A673 (cell line): ENCODE data around the gene DUS1L.

Experiments used
- CTCF ChIP-seq: fragments of 300-800, 200-600 bp; sonication (generic); conservative IDR thresholded peaks from 2 replicates; pipeline ENCODE4 v1.5.1; 2017; ENCODE audit warnings: low read depth, mild to moderate bottlenecking, antibody characterized with exemption, low read length, moderate library complexity, mixed read lengths
- EZH2 ChIP-seq: fragments of 200-600 bp; sonication (generic); IDR thresholded peaks from 2 replicates; pipeline ENCODE4 v1.6.1; 2017; ENCODE audit warnings: borderline replicate concordance, low read depth, mild to moderate bottlenecking, mixed read lengths, antibody characterized with exemption, low read length; ENCODE audit not compliant: poor library complexity, severe bottlenecking

GRCh38 chr17:82113422-82113821, 47.8 kb upstream of the DUS1L start:
- TF ChIP-seq CTCF (no peak), EZH2 (no peak)
